OCI-LY1 (cell line): Measurements from ENCODE around the gene TMEM101.
"Not testable (repeated sequence)": the region's sequence is repeated elsewhere in the genome, so short reads cannot be mapped to it uniquely, and the experiment has no call there.

Experiments
- H2AFZ ChIP-seq: fragments of 200-600 bp; sonication (generic), shearing (Covaris generic); 2 replicates; pipeline ENCODE4 v1.6.0; 2014; ENCODE audit warnings: antibody characterized with exemption, mild to moderate bottlenecking, low read length
- H3F3A ChIP-seq: fragments of 200-600 bp; sonication (generic), shearing (Covaris generic); 2 replicates; pipeline ENCODE4 v1.6.0; 2014; ENCODE audit warnings: mild to moderate bottlenecking, antibody characterized with exemption, low read length, moderate library complexity; ENCODE audit not compliant: insufficient read depth
- H3K27ac ChIP-seq: fragments of 200-600 bp; sonication (generic); 2 replicates; pipeline ENCODE4 v1.5.1; 2014; ENCODE audit warnings: low read length, mixed run types, mild to moderate bottlenecking, low read depth; ENCODE audit not compliant: poor library complexity, severe bottlenecking
- H3K27me3 ChIP-seq: fragments of 200-600 bp; sonication (generic); 2 replicates; pipeline ENCODE4 v1.6.0; 2014; ENCODE audit warnings: antibody characterized with exemption, mild to moderate bottlenecking, low read length, moderate library complexity; ENCODE audit not compliant: insufficient read depth
- H3K36me3 ChIP-seq: fragments of 200-600 bp; sonication (generic); 2 replicates; pipeline ENCODE4 v1.6.1; 2014; ENCODE audit warnings: mild to moderate bottlenecking, antibody characterized with exemption, low read length, moderate library complexity, mixed read lengths; ENCODE audit not compliant: insufficient read depth
- H3K4me1 ChIP-seq: fragments of 200-600 bp; sonication (generic); 2 replicates; pipeline ENCODE4 v1.5.1; 2014; ENCODE audit warnings: mild to moderate bottlenecking, low read length, moderate library complexity; ENCODE audit not compliant: insufficient read depth, severe bottlenecking
- H3K4me2 ChIP-seq: fragments of 200-600 bp; sonication (generic), shearing (Covaris generic); 2 replicates; pipeline ENCODE4 v1.6.1; 2014; ENCODE audit warnings: low read length
- H3K4me3 ChIP-seq: fragments of 200-600 bp; sonication (generic); 2 replicates; pipeline ENCODE4 v1.5.1; 2014; ENCODE audit warnings: low read length, low read depth, mild to moderate bottlenecking, mixed read lengths; ENCODE audit not compliant: poor library complexity, severe bottlenecking
- H3K79me2 ChIP-seq: fragments of 200-600 bp; shearing (Covaris generic); 2 replicates; pipeline ENCODE4 v1.6.1; 2016; ENCODE audit warnings: mixed run types, low read length, mixed read lengths; ENCODE audit not compliant: insufficient read depth
- H3K9ac ChIP-seq: fragments of 200-600 bp; sonication (generic), shearing (Covaris generic); 2 replicates; pipeline ENCODE4 v1.6.1; 2014; ENCODE audit warnings: mild to moderate bottlenecking, low read length, mixed read lengths
- H3K9me2 ChIP-seq: fragments of 200-600 bp; sonication (generic), shearing (Covaris generic); 2 replicates; pipeline ENCODE4 v1.6.1; 2014; ENCODE audit warnings: low read depth, mild to moderate bottlenecking, low read length, mixed read lengths
- H3K9me3 ChIP-seq: fragments of 200-600 bp; shearing (Covaris generic); 2 replicates; pipeline ENCODE4 v1.6.1; 2014; ENCODE audit warnings: low read length, mixed read lengths
- H4K20me1 ChIP-seq: fragments of 200-600 bp; sonication (generic), shearing (Covaris generic); 2 replicates; pipeline ENCODE4 v1.6.0; 2016; ENCODE audit warnings: mild to moderate bottlenecking, low read length; ENCODE audit not compliant: insufficient read depth
- CTCF ChIP-seq: fragments of 200-600 bp; sonication (generic), shearing (Covaris generic); IDR thresholded peaks from 2 replicates; pipeline ENCODE4 v1.5.1; 2017; ENCODE audit warnings: mild to moderate bottlenecking, antibody characterized with exemption, low read length, moderate library complexity, mixed read lengths
- EZH2 ChIP-seq: fragments of 200-600 bp; sonication (generic), shearing (Covaris generic); IDR thresholded peaks from 2 replicates; pipeline ENCODE4 v1.8.0; 2017; ENCODE audit warnings: borderline replicate concordance, mixed run types, mild to moderate bottlenecking, antibody characterized with exemption, low read length, moderate library complexity, mixed read lengths

The TMEM101 gene

GRCh38 chr17:43961954-43962353 is 52.8 kb downstream of the TMEM101 start:
- H3K27me3 ChIP-seq: 0 out of 2 replicates have a peak, but pooled peaks cover 4% of the 10 kb centered on the region
- no peaks in the 10 kb centered on the region for H3F3A ChIP-seq
- H3K36me3 ChIP-seq: no peaks in the 10 kb centered on the region
- no peak for TF ChIP-seq EZH2
- TF ChIP-seq CTCF: no peak
- H3K79me2 ChIP-seq: no peaks in the 10 kb centered on the region
- no peak overlapping the region for H3K27ac ChIP-seq
- no peaks in the 10 kb centered on the region for H3K4me1 ChIP-seq
- no peak overlapping the region for H3K4me2 ChIP-seq
- H3K9me3 ChIP-seq: no peaks in the 10 kb centered on the region
- H3K9me2 ChIP-seq: no peaks in the 10 kb centered on the region
- H4K20me1 ChIP-seq: no peaks in the 10 kb centered on the region
- H3K4me3 ChIP-seq: no peak overlapping the region
- no peak overlapping the region for H2AFZ ChIP-seq
- no peak overlapping the region for H3K9ac ChIP-seq

DNA sequence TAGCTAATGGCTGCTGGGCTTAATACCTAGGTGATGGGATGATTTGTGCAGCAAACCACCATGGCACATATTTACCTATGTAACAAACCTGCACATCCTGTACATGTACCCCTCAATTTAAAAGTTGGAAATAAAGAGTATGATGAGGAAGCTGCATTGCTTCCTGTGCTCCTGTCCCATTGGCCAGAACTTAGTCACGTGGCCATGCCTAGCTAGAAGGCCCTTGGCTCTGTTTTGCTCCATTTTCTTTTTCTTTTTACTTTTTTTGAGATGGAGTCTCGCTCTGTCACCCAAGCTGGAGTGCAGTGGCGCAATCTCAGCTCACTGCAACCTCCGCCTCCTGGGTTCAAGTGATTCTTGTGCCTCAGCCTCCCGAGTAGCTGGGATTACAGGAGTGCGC is 53.5 kb downstream of the TMEM101 start:
- H3K9me2 ChIP-seq, H3K9me3 ChIP-seq, H2AFZ ChIP-seq, H3K79me2 ChIP-seq, H3K27ac ChIP-seq, H3K9ac ChIP-seq, H3K4me3 ChIP-seq, H3K27me3 ChIP-seq, H3F3A ChIP-seq, H3K36me3 ChIP-seq, H3K4me1 ChIP-seq, H4K20me1 ChIP-seq, H3K4me2 ChIP-seq: not testable (repeated sequence)
